Astrocyte (in vitro differentiated cells and primary cell): ENCODE measurements around the gene VN1R4. TPM values are rescaled to one million over a fixed set of nuclear protein-coding genes. Genes with fewer than 3 reads are reported as not detected.
"Not testable (repeated sequence)": the region's sequence is repeated elsewhere in the genome, so short reads cannot be mapped to it uniquely, and the experiment has no call there.

Experiments
- DNase-seq: peaks from one replicate; pipeline ENCODE4 v3.0.0-alpha.2; 2010; ENCODE audit warnings: low read depth
- FAIRE-seq: peaks from 2 replicates; lab custom pipeline; 2011; peaks lifted over from hg19 to GRCh38; lab: Jason Lieb, UNC
- H2AFZ ChIP-seq: 2 replicates; pipeline ENCODE4 v1.6.0; 2012; ENCODE audit warnings: low read depth, low read length, inconsistent platforms
- H3K27ac ChIP-seq: 2 replicates; pipeline ENCODE4 v1.5.1; 2011; ENCODE audit warnings: low read depth, low read length, inconsistent platforms
- H3K27me3 ChIP-seq: 2 replicates; pipeline ENCODE4 v1.6.0; 2011; ENCODE audit warnings: low read length, inconsistent platforms; ENCODE audit not compliant: insufficient read depth
- H3K36me3 ChIP-seq: 2 replicates; pipeline ENCODE4 v1.5.1; 2011; ENCODE audit warnings: low read length, inconsistent platforms; ENCODE audit not compliant: insufficient read depth
- H3K4me1 ChIP-seq: 2 replicates; pipeline ENCODE4 v1.5.1; 2011; ENCODE audit warnings: low read length, inconsistent platforms; ENCODE audit not compliant: insufficient read depth
- H3K4me2 ChIP-seq: 2 replicates; pipeline ENCODE4 v1.6.0; 2012; ENCODE audit warnings: low read length, inconsistent platforms
- H3K4me3 ChIP-seq: 2 replicates; pipeline ENCODE4 v1.5.1; 2011; ENCODE audit warnings: low read depth, mild to moderate bottlenecking, low read length, inconsistent platforms; ENCODE audit not compliant: insufficient read depth
- H3K79me2 ChIP-seq: 2 replicates; pipeline ENCODE4 v1.6.0; 2012; ENCODE audit warnings: mild to moderate bottlenecking, low read length, inconsistent platforms; ENCODE audit not compliant: insufficient read depth
- H3K9ac ChIP-seq: 2 replicates; pipeline ENCODE4 v1.6.0; 2012; ENCODE audit warnings: mild to moderate bottlenecking, low read length, inconsistent platforms
- H3K9me3 ChIP-seq: 2 replicates; pipeline ENCODE4 v1.5.1; 2012; ENCODE audit warnings: low read depth, mild to moderate bottlenecking, low read length, inconsistent platforms; ENCODE audit not compliant: insufficient read depth
- H4K20me1 ChIP-seq: 2 replicates; pipeline ENCODE4 v1.6.0; 2012; ENCODE audit warnings: low read length, inconsistent platforms; ENCODE audit not compliant: insufficient read depth
- H3K27ac Mint-ChIP-seq: one replicate; pipeline ENCODE4 v1.8.0; 2021; ENCODE audit warnings: mild to moderate bottlenecking, mixed read lengths; ENCODE audit not compliant: unreplicated experiment
- H3K27me3 Mint-ChIP-seq: one replicate; pipeline ENCODE4 v1.8.0; 2021; ENCODE audit warnings: low read depth, mixed read lengths; ENCODE audit not compliant: unreplicated experiment
- H3K36me3 Mint-ChIP-seq: one replicate; pipeline ENCODE4 v1.8.0; 2021; ENCODE audit warnings: low read depth, mixed read lengths; ENCODE audit not compliant: unreplicated experiment
- H3K4me1 Mint-ChIP-seq: one replicate; pipeline ENCODE4 v1.8.0; 2021; ENCODE audit warnings: low read depth, mixed read lengths; ENCODE audit not compliant: unreplicated experiment
- H3K4me3 Mint-ChIP-seq: one replicate; pipeline ENCODE4 v1.8.0; 2021; ENCODE audit warnings: mild to moderate bottlenecking, moderate library complexity, mixed read lengths; ENCODE audit not compliant: unreplicated experiment
- H3K9me3 Mint-ChIP-seq: one replicate; pipeline ENCODE4 v1.8.0; 2021; ENCODE audit warnings: mild to moderate bottlenecking, mixed read lengths; ENCODE audit not compliant: unreplicated experiment
- CTCF ChIP-seq: IDR thresholded peaks from 2 replicates; pipeline ENCODE4 v1.5.1; 2011; ENCODE audit warnings: low read depth, mild to moderate bottlenecking, inconsistent platforms, low read length, moderate library complexity; ENCODE audit not compliant: insufficient read depth
- EZH2 ChIP-seq: IDR thresholded peaks from 2 replicates; pipeline ENCODE4 v1.6.1; 2012; ENCODE audit warnings: mild to moderate bottlenecking, low read length, inconsistent platforms; ENCODE audit not compliant: insufficient read depth
- total RNA-seq: library from RNA; stranded (reverse); gene quantifications from 2 replicates; pipeline ENCODE4 v1.2.1, GENCODE V29; 2021

The VN1R4 gene
- total RNA-seq, 1 donor from 2014 or later, result not detected

- H2AFZ ChIP-seq, result no peak overlapping the region
- H4K20me1 ChIP-seq, result no peaks in the 10 kb centered on the region
- no peaks in the 10 kb centered on the region for H3K27me3 ChIP-seq
- Mint-ChIP-seq H3K36me3 (no peaks in the 10 kb centered on the region), H3K9me3 (peaks cover 42% of the 10 kb centered on the region), H3K4me3 (no peak overlapping the region), H3K27me3 (no peaks in the 10 kb centered on the region), H3K27ac (no peak overlapping the region), H3K4me1 (no peaks in the 10 kb centered on the region)
- H3K27ac ChIP-seq, result no peak overlapping the region
- peaks cover 13% of the 10 kb centered on the region for H3K9me3 ChIP-seq
- H3K79me2 ChIP-seq, result no peaks in the 10 kb centered on the region
- no peak for DNase-seq
- H3K4me3 ChIP-seq, result no peak overlapping the region
- H3K4me2 ChIP-seq, result no peak overlapping the region
- no peaks in the 10 kb centered on the region for H3K36me3 ChIP-seq
- FAIRE-seq, result no peak
- H3K9ac ChIP-seq, result no peak overlapping the region
- H3K4me1 ChIP-seq, result no peaks in the 10 kb centered on the region
- TF ChIP-seq CTCF, result no peak
- TF ChIP-seq EZH2, result no peak
Observed at GRCh38 chr19:53290758-53291549, 23.4 kb upstream of the VN1R4 start.

- no peaks in the 10 kb centered on the region for H3K36me3 Mint-ChIP-seq
Observed at GRCh38 chr19:53285087-53285486, 17.6 kb upstream of the VN1R4 start.

GRCh38 chr19:53281947-53282346, 14.4 kb upstream of the VN1R4 start:
- DNase-seq, H3K9me3 ChIP-seq, H3K79me2 ChIP-seq, H3K27me3 ChIP-seq, H4K20me1 ChIP-seq, H3K27me3 Mint-ChIP-seq, H3K4me3 Mint-ChIP-seq, H3K9me3 Mint-ChIP-seq, H3K9ac ChIP-seq, H3K27ac ChIP-seq, H2AFZ ChIP-seq, H3K36me3 ChIP-seq, H3K27ac Mint-ChIP-seq, H3K4me1 ChIP-seq, H3K36me3 Mint-ChIP-seq, H3K4me3 ChIP-seq, FAIRE-seq, H3K4me2 ChIP-seq, H3K4me1 Mint-ChIP-seq: not testable (repeated sequence)

More at GRCh38 chr19:53285087-53285486, 17.6 kb upstream of the VN1R4 start:
- Histone ChIP-seq H2AFZ (no peak overlapping the region), H3K79me2 (no peaks in the 10 kb centered on the region), H3K27ac (no peak overlapping the region), H3K36me3 (no peaks in the 10 kb centered on the region), H3K9ac (no peak overlapping the region), H3K27me3 (no peaks in the 10 kb centered on the region), H3K4me2 (no peak overlapping the region), H3K9me3 (no peaks in the 10 kb centered on the region), H3K4me3 (no peak overlapping the region), H3K4me1 (no peaks in the 10 kb centered on the region), H4K20me1 (no peaks in the 10 kb centered on the region)
- no peaks in the 10 kb centered on the region for H3K4me1 Mint-ChIP-seq
- FAIRE-seq, result no peak
- no peaks in the 10 kb centered on the region for H3K27me3 Mint-ChIP-seq
- TF ChIP-seq EZH2 (no peak), CTCF (no peak)
- H3K4me3 Mint-ChIP-seq, result no peak overlapping the region
- H3K9me3 Mint-ChIP-seq, result peaks cover 11% of the 10 kb centered on the region
- H3K27ac Mint-ChIP-seq, result no peak overlapping the region
- DNase-seq, result no peak
